CD4-positive, alpha-beta T cell treated with Interleukin-15 for 1 hour (primary cell): Measurements from ENCODE around the gene CARD6.
"Not testable (repeated sequence)": the region's sequence is repeated elsewhere in the genome, so short reads cannot be mapped to it uniquely, and the experiment has no call there.

Source experiments
- DNase-seq: peaks from one replicate; pipeline ENCODE4 v3.0.0-alpha.2; 2020

Gene CARD6

GRCh38 chr5:40828690-40829661 is 12.2 kb upstream of the CARD6 start:
- no peak for DNase-seq

- DNase-seq: no peak
Measured at GRCh38 chr5:40829748-40830533, 11.2 kb upstream of the CARD6 start.

- DNase-seq: no peak
Measured at GRCh38 chr5:40831346-40832210, 9.6 kb upstream of the CARD6 start.

- no peak for DNase-seq
Measured at GRCh38 chr5:40832345-40832744, 8.8 kb upstream of the CARD6 start.

- no peak for DNase-seq
Measured at GRCh38 chr5:40833712-40834229, 7.4 kb upstream of the CARD6 start.

GRCh38 chr5:40834391-40834848 is 6.7 kb upstream of the CARD6 start:
- peak; percentile 72 for DNase-seq

- DNase-seq: peak; percentile 94
Measured at GRCh38 chr5:40834849-40835787, 6.0 kb upstream of the CARD6 start, which contains the start of gene RPL37. TSS of gene RPL37 (minus strand) at chr5:40835222. CDS start at chr5:40835185, 37 bp downstream.

GRCh38 chr5:40838086-40838485 is 3.1 kb upstream of the CARD6 start:
- DNase-seq: no peak

GRCh38 chr5:40842351-40842750 is 1.2 kb downstream of the CARD6 start:
- DNase-seq: no peak

- DNase-seq: no peak
Measured at GRCh38 chr5:40844565-40844964, 3.4 kb downstream of the CARD6 start.

- no peak for DNase-seq
Measured at GRCh38 chr5:40846371-40846770, 5.2 kb downstream of the CARD6 start.

- no peak for DNase-seq
Measured at GRCh38 chr5:40847525-40847924, 6.4 kb downstream of the CARD6 start.

GRCh38 chr5:40853632-40854192 is 12.5 kb downstream of the CARD6 start:
- DNase-seq: no peak

GRCh38 chr5:40860711-40861110 is 19.5 kb downstream of the CARD6 start:
- DNase-seq: no peak

GRCh38 chr5:40865004-40865403 is 23.8 kb downstream of the CARD6 start:
- DNase-seq: not testable (repeated sequence)

GRCh38 chr5:40866844-40867243 is 25.7 kb downstream of the CARD6 start:
- DNase-seq: no peak

- no peak for DNase-seq
Measured at GRCh38 chr5:40869384-40869783, 28.2 kb downstream of the CARD6 start.

GRCh38 chr5:40871177-40871576 is 30.0 kb downstream of the CARD6 start:
- DNase-seq: no peak

GRCh38 chr5:40872253-40872652 is 31.1 kb downstream of the CARD6 start:
- DNase-seq: not testable (repeated sequence)

- DNase-seq: no peak
Measured at GRCh38 chr5:40873286-40873880, 32.2 kb downstream of the CARD6 start.
